ENCODE measurements around the gene KHSRP.

- TF ChIP-seq ZNF384 (IDR thresholded peaks at IDR 0.05) (no peak), TARDBP (IDR thresholded peaks at IDR 0.05) (no peak), HDGF (IDR thresholded peaks at IDR 0.05; ENCODE audit: borderline replicate concordance) (no peak), FOXK2 (IDR thresholded peaks at IDR 0.05) (no peak), FOXM1 (IDR thresholded peaks at IDR 0.05; ENCODE audit: borderline replicate concordance) (no peak), ELF4 (IDR thresholded peaks at IDR 0.05) (no peak)
These were observed 19.4 kb upstream of the KHSRP start for GRCh38 chr19:6443986-6444385.
